GM12878 (cell line): ENCODE results near the gene TSPAN16. TPM values are rescaled to one million over a fixed set of nuclear protein-coding genes. Genes with fewer than 3 reads are reported as not detected.

Experiments used
- CTCF ChIP-seq, 3 experiments: IDR thresholded peaks in 2 of 3; conservative IDR thresholded peaks in 1 of 3; 2 replicates each; pipeline ENCODE4 v1.5.1; 2011; ENCODE audit warnings: low read depth in 3 of 3, low read length in 3 of 3, mild to moderate bottlenecking in 3 of 3, control low read depth in 2 of 3, moderate library complexity in 2 of 3, inconsistent platforms in 1 of 3, mixed read lengths in 1 of 3; ENCODE audit not compliant: control insufficient read depth in 2 of 3, insufficient read depth in 1 of 3; ENCODE audit errors: extremely low read depth in 1 of 3
- DPF2 ChIP-seq: fragments of 450-650 bp; IDR thresholded peaks from 2 replicates; pipeline ENCODE4 v1.6.1; 2017; ENCODE audit warnings: mild to moderate bottlenecking
- EGR1 ChIP-seq, 2 experiments: IDR thresholded peaks; 1 replicate in 1 of 2; 2 replicates in 1 of 2; pipeline ENCODE4 v1.6.1; 2011 to 2012; ENCODE audit warnings: low read depth in 2 of 2, low read length in 2 of 2, borderline replicate concordance in 1 of 2, mild to moderate bottlenecking in 1 of 2, moderate library complexity in 1 of 2
- MEF2B ChIP-seq: fragments of 450-650 bp; IDR thresholded peaks from 2 replicates; pipeline ENCODE4 v1.6.1; 2018; ENCODE audit warnings: mild to moderate bottlenecking, moderate library complexity; ENCODE audit not compliant: partially characterized antibody, poor library complexity, severe bottlenecking
- NBN ChIP-seq: fragments of 450-650 bp; IDR thresholded peaks from 2 replicates; pipeline ENCODE4 v1.6.1; 2016
- NFYB ChIP-seq: IDR thresholded peaks from 2 replicates; pipeline ENCODE4 v1.6.1; 2011; ENCODE audit warnings: low read depth, mild to moderate bottlenecking, low read length, improper control_type of control experiment, moderate library complexity; ENCODE audit not compliant: insufficient read depth
- NR2C1 ChIP-seq: fragments of 450-650 bp; IDR thresholded peaks from 2 replicates; pipeline ENCODE4 v1.6.1; 2017; ENCODE audit warnings: antibody characterized with exemption, mild to moderate bottlenecking, moderate library complexity
- NR2C2 ChIP-seq: IDR thresholded peaks from 2 replicates; pipeline ENCODE4 v1.6.1; 2011; ENCODE audit warnings: borderline replicate concordance, low read depth; ENCODE audit not compliant: control insufficient read depth, insufficient read length
- POLR2A ChIP-seq: IDR thresholded peaks from 2 replicates; pipeline ENCODE4 v1.6.1; 2011; ENCODE audit warnings: low read depth, mild to moderate bottlenecking, low read length
- TCF7 ChIP-seq: IDR thresholded peaks from 2 replicates; pipeline ENCODE4 v1.6.1; 2014; ENCODE audit warnings: antibody characterized with exemption, borderline replicate concordance
- USF1 ChIP-seq: IDR thresholded peaks from 2 replicates; pipeline ENCODE4 v1.6.1; 2011; ENCODE audit warnings: borderline replicate concordance, low read depth, mild to moderate bottlenecking, moderate library complexity, mixed read lengths, low read length; ENCODE audit not compliant: insufficient read depth; ENCODE audit errors: extremely low read length
- YY1 ChIP-seq: IDR thresholded peaks from 2 replicates; pipeline ENCODE4 v1.6.1; 2011; ENCODE audit warnings: low read depth, mild to moderate bottlenecking, low read length
- ZNF217 ChIP-seq: fragments of 450-650 bp; IDR thresholded peaks from 2 replicates; pipeline ENCODE4 v1.6.1; 2017; ENCODE audit warnings: antibody characterized with exemption, mild to moderate bottlenecking
- polyA plus RNA-seq, 11 experiments: library from polyadenylated mRNA; depleted of rRNA in 4 of 11; unstranded in 6 of 11; stranded (reverse) in 5 of 11; fragments of >200 nt; fragmentation: Nextera tagmentation in 4 of 11; fragmentation: Illumina TruSeq in 1 of 11; extraction: Ambion mirVana in 4 of 11; extraction: Trizol in 1 of 11; gene quantifications; 1 replicate in 1 of 11; 2 replicates in 10 of 11; pipeline versions ENCODE4 v1.2.1 to v1.2.3, GENCODE V29; 2011 to 2016; ENCODE audit warnings: inconsistent platforms in 2 of 11, missing spikeins in 2 of 11, low read depth in 1 of 11
- total RNA-seq, 4 experiments: library from RNA; depleted of rRNA in 3 of 4; stranded (reverse); fragments of >200 nt in 3 of 4; fragmentation: Illumina TruSeq in 1 of 4; extraction: Trizol in 1 of 4; gene quantifications; 2 replicates each; pipeline versions ENCODE4 v1.2.1 to v1.2.3, GENCODE V29; 2013 to 2021
- TF ChIP-seq, protein P1 (sequence below): fragments of 450-650 bp; conservative IDR thresholded peaks from 2 replicates; pipeline ENCODE4 v1.6.1; 2017; ENCODE audit warnings: mild to moderate bottlenecking, moderate library complexity
- TF ChIP-seq, protein P2 (sequence below): IDR thresholded peaks from 2 replicates; pipeline ENCODE4 v1.6.1; 2012; ENCODE audit warnings: low read length, inconsistent platforms

The TSPAN16 gene
- total and polyA plus RNA-seq, 10 of the 15 experiments (the other 5 are each of a cell fraction or from before 2014, with no cell fraction given), result not detected

GRCh38 chr19:11261971-11262839 lies 33.8 kb upstream of the TSPAN16 start, which contains the start of gene DOCK6 (continued):
- TF ChIP-seq CTCF (IDR thresholded peaks at IDR 0.05 in 2 of 3, conservative IDR thresholded peaks at IDR 0.05 in 1 of 3; ENCODE audit: control insufficient read depth in 2 of 3, extremely low read depth in 1 of 3, insufficient read depth in 1 of 3, low read depth in 3 of 3, low read length in 3 of 3) (peak; percentile 33 to 55 (median 39)), YY1 (peak; percentile 70; the same call in 1 of the 2 replicates), NBN (0 out of 2 replicates have a peak, but pooled peaks have one; percentile 17), TCF7 (no peak), USF1 (peak; percentile 42), EGR1 (IDR thresholded peaks at IDR 0.05; ENCODE audit: borderline replicate concordance in 1 of 2, low read depth in 2 of 2, low read length in 2 of 2) (peak in 1 of 2 experiments; percentile 43; a peak in 1 of 3 replicates), NR2C2 (no peak), ZNF217 (peak; percentile 71), NFYB (no peak), NR2C1 (no peak), POLR2A (peak; percentile 76), DPF2 (0 out of 2 replicates have a peak, but pooled peaks have one; percentile 25), MEF2B (peak; percentile 40)
- TF ChIP-seq, protein P1, sequence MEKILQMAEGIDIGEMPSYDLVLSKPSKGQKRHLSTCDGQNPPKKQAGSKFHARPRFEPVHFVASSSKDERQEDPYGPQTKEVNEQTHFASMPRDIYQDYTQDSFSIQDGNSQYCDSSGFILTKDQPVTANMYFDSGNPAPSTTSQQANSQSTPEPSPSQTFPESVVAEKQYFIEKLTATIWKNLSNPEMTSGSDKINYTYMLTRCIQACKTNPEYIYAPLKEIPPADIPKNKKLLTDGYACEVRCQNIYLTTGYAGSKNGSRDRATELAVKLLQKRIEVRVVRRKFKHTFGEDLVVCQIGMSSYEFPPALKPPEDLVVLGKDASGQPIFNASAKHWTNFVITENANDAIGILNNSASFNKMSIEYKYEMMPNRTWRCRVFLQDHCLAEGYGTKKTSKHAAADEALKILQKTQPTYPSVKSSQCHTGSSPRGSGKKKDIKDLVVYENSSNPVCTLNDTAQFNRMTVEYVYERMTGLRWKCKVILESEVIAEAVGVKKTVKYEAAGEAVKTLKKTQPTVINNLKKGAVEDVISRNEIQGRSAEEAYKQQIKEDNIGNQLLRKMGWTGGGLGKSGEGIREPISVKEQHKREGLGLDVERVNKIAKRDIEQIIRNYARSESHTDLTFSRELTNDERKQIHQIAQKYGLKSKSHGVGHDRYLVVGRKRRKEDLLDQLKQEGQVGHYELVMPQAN, result 0 out of 2 replicates have a peak, but pooled peaks have one; percentile 38
- TF ChIP-seq, protein P2, sequence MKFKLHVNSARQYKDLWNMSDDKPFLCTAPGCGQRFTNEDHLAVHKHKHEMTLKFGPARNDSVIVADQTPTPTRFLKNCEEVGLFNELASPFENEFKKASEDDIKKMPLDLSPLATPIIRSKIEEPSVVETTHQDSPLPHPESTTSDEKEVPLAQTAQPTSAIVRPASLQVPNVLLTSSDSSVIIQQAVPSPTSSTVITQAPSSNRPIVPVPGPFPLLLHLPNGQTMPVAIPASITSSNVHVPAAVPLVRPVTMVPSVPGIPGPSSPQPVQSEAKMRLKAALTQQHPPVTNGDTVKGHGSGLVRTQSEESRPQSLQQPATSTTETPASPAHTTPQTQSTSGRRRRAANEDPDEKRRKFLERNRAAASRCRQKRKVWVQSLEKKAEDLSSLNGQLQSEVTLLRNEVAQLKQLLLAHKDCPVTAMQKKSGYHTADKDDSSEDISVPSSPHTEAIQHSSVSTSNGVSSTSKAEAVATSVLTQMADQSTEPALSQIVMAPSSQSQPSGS, result no peak
